Endometrium (tissue), 2 donors: ENCODE results near the gene THUMPD3.

Source experiments
- FAIRE-seq: peaks from 2 replicates; lab custom pipeline; 2012; peaks lifted over from hg19 to GRCh38; lab: Jason Lieb, UNC
- donor health status: control.
- donor health status: control.

Gene THUMPD3

DNA sequence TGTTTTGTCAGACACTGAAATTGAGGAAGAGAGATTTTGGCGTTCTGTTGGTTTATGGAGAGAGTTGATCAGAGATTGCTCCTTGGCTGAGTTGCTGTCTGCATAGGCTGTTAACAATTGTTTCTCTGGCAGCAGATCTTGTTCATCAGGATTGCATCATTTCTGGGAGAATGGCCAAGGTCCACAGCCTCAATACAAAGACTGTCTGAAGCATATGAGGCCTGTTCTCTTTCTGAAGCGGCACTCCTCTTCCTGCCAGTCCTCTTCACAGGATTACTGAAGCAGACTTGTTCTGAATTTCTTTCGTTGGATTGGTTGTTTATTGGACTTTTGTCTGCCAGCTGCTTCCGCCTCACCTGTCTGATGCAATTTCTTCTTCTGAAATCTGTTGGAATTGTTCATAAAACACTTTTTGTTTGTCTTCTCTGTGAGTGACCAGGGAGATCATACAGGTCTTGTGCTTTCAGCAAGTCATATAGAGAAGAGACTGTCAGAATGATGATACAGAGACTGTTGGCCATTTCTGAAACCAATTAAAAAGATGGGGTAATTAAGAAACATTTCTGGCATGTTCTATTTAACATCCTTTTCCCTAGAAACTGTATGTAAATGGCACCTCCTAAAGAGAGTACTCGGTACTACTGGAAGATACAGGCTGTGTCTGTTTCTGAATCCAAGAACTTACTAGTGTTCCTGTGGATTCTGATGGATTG, 60.0 kb downstream of the THUMPD3 start:
- peak; percentile 85 for FAIRE-seq

DNA sequence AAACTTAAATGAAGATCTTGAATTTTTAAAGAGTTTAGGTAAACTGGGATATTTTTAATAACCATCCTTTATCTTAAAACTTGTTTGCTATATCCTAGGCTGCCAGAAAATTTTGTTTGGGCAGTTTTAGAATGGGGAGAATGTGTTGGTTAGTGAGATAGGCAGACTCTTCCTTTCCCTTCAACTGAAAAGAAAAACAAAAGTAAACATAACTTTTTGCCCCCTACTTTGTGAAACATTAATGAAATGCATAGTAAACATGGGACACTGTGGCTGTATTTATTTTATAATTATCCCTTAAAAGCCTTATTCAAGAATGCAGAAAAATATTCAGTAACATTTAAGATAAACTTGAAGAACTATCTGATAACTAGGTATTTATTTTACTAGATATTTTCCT, 65.6 kb downstream of the THUMPD3 start:
- FAIRE-seq: no peak

DNA sequence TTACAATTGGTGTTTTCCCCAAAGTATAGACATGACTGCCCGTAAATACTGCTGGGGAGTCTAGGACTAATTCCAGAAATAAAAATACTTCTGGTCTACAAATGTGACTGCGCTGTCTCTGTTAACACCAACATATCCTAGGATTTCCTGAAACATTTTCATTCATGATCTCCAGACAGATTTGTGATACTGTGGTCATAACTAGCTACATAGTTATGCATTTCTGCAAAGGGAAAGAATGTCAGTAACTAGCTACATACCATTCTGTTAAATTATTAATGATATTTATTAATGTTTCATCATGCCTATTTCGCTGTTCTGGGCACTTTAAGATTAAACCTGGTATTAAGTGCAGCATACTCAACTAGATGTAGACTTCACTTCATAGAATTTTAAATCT, 67.9 kb downstream of the THUMPD3 start:
- no peak for FAIRE-seq

DNA sequence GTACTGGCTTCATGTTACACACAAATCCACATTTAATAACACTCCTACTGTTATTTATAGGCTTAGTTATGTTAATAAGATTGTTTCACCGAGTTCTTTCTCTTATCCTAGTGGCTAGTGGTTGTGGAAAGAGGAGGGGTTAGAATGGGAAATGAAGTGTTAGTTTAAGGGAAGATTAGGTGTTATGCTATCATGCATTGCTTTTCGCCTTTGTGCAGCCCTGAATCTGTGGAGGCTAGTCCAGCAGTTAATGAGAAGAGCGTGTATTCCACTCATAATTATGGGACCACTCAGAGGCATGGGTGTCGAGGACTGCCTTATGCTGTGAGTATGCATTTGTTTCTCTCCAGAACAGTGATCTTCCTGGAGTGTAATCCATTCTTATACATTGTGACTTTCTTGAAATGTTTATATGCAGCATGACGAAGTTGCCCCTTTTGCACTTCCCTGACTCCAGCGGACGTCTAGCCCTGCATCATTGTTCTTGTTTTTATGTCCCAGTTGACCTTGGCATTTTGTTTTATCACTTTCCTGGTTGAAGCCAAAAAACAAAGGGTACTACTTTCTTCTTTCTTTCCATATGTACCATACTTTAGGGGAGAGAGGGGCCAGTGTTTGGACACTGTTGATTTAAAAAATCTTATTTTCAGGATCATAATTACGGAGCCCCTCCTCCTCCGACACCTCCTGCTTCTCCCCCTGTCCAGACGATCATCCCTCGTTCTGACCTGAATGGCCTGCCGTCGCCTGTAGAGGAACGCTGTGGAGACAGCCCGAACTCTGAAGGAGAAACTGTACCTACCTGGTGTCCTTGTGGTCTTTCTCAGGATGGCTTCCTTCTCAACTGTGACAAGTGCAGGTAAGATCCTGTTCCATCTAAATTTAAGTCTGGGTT, 71.0 kb downstream of the THUMPD3 start:
- no peak for FAIRE-seq

DNA sequence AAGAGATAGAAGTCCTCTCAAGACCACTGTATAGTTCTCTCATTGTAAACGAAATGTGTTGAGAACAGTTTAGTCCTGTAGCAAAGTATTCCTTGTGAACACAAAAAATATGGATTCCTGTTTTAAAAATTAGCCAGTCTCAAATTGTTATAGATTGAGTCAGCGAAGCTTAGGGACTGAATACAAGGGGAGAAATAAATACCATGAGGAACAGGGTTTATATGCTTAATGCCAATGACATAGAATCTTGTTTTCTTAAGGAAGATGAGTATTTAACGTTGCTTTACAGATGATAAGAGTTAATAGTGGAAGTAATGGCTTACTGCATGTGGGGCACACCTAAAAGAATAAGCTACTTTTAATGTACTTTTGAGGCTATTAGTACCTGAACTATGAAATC, 72.5 kb downstream of the THUMPD3 start:
- FAIRE-seq: no peak
